GM19035 (cell line): Measurements from ENCODE around the gene MRPS17.
"Not testable (repeated sequence)": the region's sequence is repeated elsewhere in the genome, so short reads cannot be mapped to it uniquely, and the experiment has no call there.

Experiments used
- ATAC-seq: cut with Tn5 transposase; IDR thresholded peaks from one replicate; pipeline ENCODE4 v1.9.1; 2021; ENCODE audit not compliant: unreplicated experiment

MRPS17 gene

DNA sequence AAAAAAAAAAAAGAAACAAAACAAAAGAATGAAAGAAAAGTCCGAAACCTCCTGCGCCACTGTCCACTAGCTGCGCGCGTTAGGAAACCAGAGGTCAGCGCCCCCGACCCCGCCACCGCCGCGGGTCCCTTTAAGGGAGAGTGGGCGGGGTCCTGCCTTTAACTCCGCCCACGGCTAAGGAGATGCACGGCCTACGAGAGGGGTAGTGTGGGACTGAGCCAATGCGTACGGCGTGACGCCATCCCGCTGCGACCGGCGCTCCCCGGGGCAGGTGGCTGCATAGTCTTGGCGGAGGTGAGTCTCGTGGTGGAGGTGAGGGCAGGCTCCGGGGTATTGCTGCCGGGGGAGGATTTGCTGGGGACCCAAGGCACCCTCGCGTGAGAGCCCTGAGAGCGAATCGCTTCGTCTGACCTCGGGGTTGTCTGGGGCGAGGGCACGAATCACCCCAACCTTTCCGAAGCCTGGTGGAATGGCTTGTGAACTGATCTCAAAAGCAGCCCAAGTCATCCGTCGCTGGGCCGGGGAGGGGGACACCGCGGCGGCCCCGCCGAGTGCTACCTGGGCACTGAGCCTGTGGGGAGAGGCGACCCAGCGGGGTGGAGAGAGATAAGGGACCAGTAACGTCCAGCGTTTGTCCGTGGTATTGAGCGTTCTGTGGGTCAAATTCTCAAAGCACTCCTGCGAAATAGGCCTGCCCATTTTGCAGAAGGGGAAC is at the start of gene MRPS17:
TSS of gene MRPS17 (plus strand) at position 241 of the 715 bp plus-strand sequence. CDS start 1,319 bp downstream, outside the sequence.
- peak; percentile 100 for ATAC-seq

- ATAC-seq = peak; percentile 97
Observed at GRCh38 chr7:55903985-55904759, 47.5 kb upstream of the MRPS17 start.

DNA sequence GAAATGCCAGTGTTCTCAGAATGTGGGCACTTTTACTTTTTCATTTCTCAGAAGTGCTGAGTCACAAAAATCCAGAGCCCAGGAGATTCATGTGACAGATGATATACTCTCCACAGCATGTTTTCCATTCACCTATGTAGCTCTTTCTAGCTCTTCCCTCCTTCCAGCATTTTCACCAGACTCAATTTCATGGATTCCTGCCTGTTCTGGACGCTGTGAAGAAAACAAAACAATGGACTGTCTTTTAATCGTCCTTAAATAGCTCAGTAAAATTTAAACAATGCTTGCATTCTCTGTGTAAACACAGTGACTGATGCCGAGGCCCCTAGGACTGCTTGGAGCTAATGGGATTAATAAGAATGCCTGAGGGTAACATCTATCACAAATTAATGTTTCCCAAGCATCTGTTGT is 38.9 kb upstream of the MRPS17 start:
- no peak for ATAC-seq

GRCh38 chr7:55917771-55918170 is 33.9 kb upstream of the MRPS17 start:
- no peak for ATAC-seq

DNA sequence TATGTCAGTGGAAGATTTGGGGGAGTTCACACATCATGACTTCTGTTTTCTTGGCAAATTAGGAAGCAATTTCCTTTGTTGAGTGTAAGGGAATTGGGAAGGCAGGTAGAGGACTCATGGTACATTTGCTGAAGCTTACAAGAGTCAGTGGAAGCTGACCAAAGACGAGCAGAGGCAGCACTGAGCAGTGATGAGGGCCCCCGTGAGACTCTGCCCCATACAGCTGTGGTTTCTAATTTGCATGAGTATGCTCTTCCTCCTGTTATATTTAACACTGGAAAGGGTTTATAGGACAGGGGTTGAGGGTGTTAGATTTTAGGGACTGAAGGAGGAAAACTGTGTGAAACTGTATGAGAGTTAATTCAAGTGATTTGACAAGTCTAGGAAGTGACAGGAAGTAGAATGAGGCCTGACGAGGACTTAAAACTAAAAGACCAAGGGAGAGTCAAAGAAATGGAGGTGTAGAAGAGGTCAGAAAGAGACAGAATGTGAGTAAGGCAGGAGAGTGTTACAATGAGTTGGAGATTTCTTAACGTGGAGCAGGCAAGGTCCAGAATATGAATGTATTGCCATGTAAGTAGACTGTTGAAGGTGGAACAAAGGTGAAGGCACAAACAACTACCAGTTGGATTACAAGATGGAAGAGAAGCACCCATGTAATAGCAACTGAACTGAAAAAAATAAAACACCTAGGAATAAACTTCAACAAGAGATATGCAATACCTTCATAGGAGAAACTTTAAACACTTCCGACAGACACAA is 23.5 kb upstream of the MRPS17 start:
- no peak for ATAC-seq

DNA sequence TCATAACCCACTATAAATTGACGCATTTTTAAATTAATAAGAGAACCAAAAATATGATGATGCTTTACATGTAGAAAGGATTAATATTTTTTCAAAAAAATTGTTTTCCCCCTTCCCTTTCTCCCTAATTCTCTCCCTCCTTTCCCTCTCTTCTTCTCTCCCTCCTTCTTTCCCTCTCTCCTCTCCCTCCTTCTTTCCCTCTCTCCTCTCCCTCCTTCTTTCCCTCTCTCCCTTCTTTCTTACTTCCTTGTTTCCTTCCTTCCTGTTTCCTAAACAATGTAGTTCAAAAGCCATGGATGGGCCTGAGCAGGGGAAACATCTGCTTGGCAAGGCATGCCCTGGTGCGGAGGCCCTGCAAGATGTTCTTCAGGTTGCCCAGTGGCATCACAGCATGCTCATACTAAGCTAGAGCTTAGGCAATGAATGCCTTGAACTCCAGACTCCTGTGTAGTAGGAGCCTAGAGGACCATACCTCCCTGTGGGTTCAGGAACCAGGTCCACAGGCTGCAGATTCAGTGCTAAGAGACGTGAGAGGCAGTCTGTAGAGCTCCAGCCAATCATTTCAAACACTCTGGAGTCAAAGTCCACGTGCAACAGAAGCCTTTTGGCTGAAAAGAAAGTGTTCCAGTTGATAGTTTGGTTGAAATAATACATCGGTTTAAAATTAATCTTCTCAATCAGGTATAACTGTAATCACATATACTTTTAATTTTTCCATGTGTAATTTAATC is 20.1 kb upstream of the MRPS17 start:
- no peak for ATAC-seq

DNA sequence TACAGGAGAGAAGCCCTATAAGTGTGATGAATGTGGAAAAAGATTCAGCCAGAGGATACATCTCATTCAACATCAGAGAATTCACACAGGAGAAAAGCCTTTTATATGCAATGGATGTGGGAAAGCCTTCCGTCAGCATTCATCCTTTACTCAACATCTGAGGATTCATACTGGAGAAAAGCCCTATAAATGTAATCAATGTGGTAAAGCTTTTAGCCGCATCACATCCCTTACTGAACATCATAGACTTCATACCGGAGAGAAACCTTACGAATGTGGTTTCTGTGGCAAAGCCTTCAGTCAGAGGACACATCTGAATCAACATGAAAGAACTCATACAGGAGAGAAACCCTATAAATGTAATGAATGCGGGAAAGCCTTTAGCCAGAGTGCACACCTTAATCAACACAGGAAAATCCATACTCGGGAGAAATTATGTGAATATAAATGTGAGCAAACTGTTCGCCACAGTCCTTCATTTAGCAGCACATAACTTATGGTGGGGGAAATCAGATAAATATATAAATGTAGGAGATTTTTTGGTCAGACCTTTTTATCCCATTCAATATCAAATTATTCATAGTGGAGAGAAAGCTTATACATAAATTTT is 12.1 kb upstream of the MRPS17 start:
- no peak for ATAC-seq

DNA sequence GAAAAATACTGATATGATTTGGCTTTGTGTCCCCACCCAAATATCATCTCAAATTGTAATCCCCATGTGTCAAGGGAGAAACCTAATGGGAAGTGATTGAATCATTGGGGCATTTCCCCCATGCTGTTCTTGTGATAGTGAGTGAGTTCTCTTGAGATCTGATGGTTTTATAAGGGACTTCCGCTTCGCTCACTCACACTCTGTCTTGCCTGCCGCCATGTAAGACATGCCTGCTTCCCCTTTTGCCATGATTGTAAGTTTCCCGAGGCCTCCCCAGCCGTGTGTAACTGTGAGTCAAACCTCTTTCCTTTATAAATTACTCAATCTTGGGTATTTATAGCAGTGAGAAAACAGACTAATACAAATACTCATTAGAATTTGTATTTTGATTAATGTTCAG is 5.1 kb upstream of the MRPS17 start:
- ATAC-seq = no peak

GRCh38 chr7:55952352-55952671 is 635 bp downstream of the MRPS17 start:
- ATAC-seq = not testable (repeated sequence)

DNA sequence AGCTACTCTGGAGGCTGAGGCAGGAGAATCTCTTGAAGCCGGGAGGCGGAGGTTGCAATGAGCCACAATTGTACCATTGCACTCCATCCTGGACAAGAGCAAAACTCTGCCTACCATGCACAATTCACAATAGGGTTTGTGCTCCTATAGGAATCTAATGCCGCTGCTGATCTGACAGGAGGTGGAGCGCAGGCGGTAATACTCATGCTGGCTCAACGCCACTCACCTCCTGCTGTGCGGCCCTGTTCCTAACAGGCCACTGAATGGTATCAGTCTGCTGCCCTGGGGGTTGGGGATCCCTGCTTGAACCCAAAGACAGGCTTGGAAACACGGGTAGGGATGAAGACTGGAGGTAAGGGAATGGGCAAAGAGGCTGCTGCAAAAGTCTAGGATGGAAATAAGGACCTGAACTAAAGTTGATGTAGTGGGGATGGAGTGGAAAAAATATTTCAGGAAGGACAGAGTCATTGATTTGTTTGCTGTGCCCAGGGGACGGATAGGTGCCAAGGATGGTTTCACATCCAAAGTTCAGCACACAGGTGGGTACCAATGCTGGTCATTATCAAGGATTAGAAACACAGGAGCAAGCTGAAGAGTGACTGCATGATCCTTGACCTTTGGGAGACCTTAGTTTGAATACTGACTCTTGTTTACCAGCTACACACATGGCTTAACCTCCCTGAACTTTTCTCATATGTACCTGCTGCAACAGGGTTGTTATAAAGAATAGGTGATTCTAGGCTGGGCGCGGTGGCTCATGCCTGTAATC is 2.2 kb downstream of the MRPS17 start:
- no peak for ATAC-seq

- ATAC-seq = no peak
Observed at GRCh38 chr7:55957190-55957589, 5.5 kb downstream of the MRPS17 start.

GRCh38 chr7:55962014-55962413 is 10.3 kb downstream of the MRPS17 start:
- ATAC-seq = no peak

DNA sequence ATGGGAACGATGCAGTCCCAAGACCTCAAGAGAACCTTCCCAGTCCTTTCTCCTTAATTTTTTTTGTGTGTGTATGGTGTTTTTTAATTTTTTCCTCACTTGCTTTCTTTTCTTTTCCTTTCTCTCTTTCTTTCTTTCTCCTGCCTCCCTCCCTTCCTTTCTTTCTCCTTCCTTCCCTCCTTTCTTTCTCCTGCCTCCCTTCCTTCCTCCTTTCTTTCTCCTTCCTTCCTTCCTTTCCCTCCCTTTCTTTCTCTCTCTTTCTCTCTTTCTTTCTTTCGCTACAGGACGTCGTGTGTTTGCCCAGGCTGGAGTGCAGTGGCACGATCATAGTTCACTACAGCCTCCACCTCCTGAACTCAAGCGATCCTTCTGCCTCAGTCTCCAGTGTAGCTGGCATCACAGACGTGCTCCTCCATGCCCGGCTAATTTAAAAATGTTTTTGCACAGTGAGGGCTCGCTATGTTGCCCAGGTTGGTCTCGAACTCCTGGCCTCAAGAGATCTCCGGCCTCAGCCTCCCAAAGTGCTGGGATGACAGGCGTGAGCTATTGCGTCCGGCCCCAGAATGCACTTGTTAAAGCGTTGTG is 12.0 kb downstream of the MRPS17 start:
- ATAC-seq = no peak

GRCh38 chr7:55964261-55965099 is 12.8 kb downstream of the MRPS17 start, which contains the start of gene NIPSNAP2:
NIPSNAP2 (plus strand) TSS chr7:55964585; CDS start chr7:55964610, 25 bp downstream.
- peak; percentile 85 for ATAC-seq

GRCh38 chr7:55965100-55965470 is 13.4 kb downstream of the MRPS17 start:
- ATAC-seq = no peak

- ATAC-seq = no peak
Observed at GRCh38 chr7:55965805-55966421, 14.2 kb downstream of the MRPS17 start.

DNA sequence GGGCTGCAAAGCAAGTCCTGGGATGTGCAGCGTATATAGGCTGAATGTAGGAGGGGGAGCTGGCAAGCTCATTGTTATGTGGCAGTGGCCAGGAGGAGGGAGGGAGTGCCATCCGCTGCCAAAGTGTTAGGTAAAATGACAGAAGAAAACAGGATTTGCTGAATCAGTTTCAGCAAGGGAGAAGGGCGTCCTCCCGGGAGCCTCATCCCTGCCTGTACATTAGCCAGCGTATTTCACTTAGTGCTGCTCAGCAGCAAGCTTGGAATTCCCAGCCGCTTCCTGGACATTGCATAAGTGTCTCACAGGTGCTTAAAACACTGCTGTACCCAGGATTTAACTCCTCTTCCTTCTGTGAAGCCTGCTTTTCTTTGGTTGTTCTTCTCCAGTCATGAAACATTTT is 15.2 kb downstream of the MRPS17 start:
- no peak for ATAC-seq

DNA sequence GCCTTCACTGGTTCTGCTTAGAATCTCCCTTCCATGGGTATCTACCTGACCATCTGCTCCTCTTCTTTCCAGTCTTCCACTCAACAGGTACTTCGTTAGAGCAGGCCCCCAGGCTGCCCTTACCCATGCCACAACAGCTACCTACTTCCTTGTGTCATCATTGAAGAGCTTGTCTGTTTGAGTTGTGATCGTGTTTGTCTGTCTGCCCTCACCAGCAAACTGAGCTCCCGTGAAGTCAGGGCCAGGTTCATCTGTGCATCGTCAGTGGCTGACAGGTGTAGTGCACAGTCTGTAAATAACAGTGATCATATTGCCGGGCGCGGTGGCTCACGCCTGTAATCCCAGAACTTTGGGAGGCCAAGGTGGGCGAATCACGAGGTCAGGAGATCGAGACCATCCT is 17.7 kb downstream of the MRPS17 start:
- no peak for ATAC-seq
